Measurements from ENCODE around the gene JPT2. TPM values are rescaled to one million over a fixed set of nuclear protein-coding genes. Genes with fewer than 3 reads are reported as not detected.

Gene JPT2
- total and polyA plus RNA-seq, 2 donors (not counting 1 experiment from before 2014, with no cell fraction given), result 15.5 to 41.2 TPM

DNA sequence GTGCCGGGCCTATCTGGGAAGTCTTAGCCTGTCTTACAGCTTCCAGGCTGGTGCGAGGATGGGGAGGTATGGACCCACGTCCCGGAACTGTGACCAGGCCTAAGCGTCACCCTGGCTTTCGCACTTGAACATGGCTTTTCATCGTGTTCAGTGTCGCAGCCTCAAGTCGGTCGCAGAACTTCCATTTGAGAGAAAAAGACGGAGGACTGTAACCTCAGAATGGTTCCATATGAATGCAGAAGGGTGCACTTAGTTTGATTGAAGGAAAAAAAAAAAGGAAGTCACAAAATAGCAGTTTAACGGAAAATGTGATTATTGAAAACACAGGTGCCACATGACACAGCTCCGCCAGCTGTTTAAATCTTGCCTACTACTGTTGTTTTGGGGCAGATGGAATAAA lies 30.2 kb upstream of the JPT2 start:
- TF ChIP-seq, protein P1, sequence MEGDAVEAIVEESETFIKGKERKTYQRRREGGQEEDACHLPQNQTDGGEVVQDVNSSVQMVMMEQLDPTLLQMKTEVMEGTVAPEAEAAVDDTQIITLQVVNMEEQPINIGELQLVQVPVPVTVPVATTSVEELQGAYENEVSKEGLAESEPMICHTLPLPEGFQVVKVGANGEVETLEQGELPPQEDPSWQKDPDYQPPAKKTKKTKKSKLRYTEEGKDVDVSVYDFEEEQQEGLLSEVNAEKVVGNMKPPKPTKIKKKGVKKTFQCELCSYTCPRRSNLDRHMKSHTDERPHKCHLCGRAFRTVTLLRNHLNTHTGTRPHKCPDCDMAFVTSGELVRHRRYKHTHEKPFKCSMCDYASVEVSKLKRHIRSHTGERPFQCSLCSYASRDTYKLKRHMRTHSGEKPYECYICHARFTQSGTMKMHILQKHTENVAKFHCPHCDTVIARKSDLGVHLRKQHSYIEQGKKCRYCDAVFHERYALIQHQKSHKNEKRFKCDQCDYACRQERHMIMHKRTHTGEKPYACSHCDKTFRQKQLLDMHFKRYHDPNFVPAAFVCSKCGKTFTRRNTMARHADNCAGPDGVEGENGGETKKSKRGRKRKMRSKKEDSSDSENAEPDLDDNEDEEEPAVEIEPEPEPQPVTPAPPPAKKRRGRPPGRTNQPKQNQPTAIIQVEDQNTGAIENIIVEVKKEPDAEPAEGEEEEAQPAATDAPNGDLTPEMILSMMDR (conservative IDR thresholded peaks at IDR 0.05 in 1 of 2, IDR thresholded peaks at IDR 0.05 in 1 of 2; ENCODE audit: low read depth in 1 of 2, low read length in 2 of 2), result no peak
- TF ChIP-seq EZH2 (IDR thresholded peaks at IDR 0.05; ENCODE audit: low read length, missing control alignments), result no peak
- Histone ChIP-seq H3K9me3 (ENCODE audit: control insufficient read depth, insufficient read depth, low read depth, low read length) (no peaks in the 10 kb centered on the region), H3K4me1 (ENCODE audit: control insufficient read depth, extremely low read depth, insufficient read depth, low read length) (peaks cover 3% of the 10 kb centered on the region), H3K4me3 (replicated peaks in 1 of 4; ENCODE audit: control extremely low read depth in 1 of 4, insufficient read depth in 1 of 4, low read depth in 3 of 4, low read length in 4 of 4) (no peak overlapping the region), H4K20me1 (ENCODE audit: control insufficient read depth, extremely low read depth, insufficient read depth, low read length) (no peaks in the 10 kb centered on the region), H3K27me3 (ENCODE audit: control insufficient read depth, insufficient read depth, low read length) (no peaks in the 10 kb centered on the region), H3K36me3 (ENCODE audit: control insufficient read depth, insufficient read depth, low read length) (peaks cover 15% of the 10 kb centered on the region), H3K9ac (ENCODE audit: insufficient read depth, low read length) (no peak overlapping the region), H2AFZ (ENCODE audit: low read length) (no peak overlapping the region), H3K4me2 (ENCODE audit: extremely low read depth, insufficient read depth, low read length) (no peak overlapping the region), H3K79me2 (ENCODE audit: control insufficient read depth, insufficient read depth, low read length) (peaks cover 2% of the 10 kb centered on the region), H3K27ac (ENCODE audit: insufficient read depth, low read length) (no peak overlapping the region)
- no peak for DNase-seq (ENCODE audit: low read depth in 2 of 2)

DNA sequence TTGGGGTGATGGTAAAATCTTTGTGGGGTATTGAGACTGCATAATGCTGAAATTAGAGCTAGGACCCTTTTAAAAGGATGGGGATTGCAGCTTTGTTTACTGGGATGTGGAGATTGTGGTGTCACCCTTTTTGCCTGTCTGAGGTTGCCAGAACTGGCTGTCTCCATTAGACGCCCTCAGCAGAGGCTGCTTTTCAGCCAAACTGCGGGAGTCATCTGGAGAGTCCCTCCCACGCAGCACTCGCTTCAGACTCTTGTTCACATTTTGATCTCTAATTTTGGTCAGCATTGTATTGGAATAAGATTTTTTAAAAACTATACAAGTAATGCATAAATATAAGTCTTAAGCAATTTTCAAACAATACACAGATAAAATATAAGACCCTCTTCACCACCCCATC lies 27.9 kb upstream of the JPT2 start:
- Histone ChIP-seq H3K9ac (ENCODE audit: insufficient read depth, low read length) (no peak overlapping the region), H4K20me1 (ENCODE audit: control insufficient read depth, extremely low read depth, insufficient read depth, low read length) (no peaks in the 10 kb centered on the region), H3K79me2 (ENCODE audit: control insufficient read depth, insufficient read depth, low read length) (peaks cover 2% of the 10 kb centered on the region), H3K4me1 (ENCODE audit: control insufficient read depth, extremely low read depth, insufficient read depth, low read length) (peaks cover 3% of the 10 kb centered on the region), H3K36me3 (ENCODE audit: control insufficient read depth, insufficient read depth, low read length) (peaks cover 15% of the 10 kb centered on the region), H3K4me2 (ENCODE audit: extremely low read depth, insufficient read depth, low read length) (no peak overlapping the region), H3K9me3 (ENCODE audit: control insufficient read depth, insufficient read depth, low read depth, low read length) (no peaks in the 10 kb centered on the region), H2AFZ (ENCODE audit: low read length) (no peak overlapping the region), H3K27me3 (ENCODE audit: control insufficient read depth, insufficient read depth, low read length) (no peaks in the 10 kb centered on the region), H3K4me3 (replicated peaks in 1 of 4; ENCODE audit: control extremely low read depth in 1 of 4, insufficient read depth in 1 of 4, low read depth in 3 of 4, low read length in 4 of 4) (no peak overlapping the region), H3K27ac (ENCODE audit: insufficient read depth, low read length) (no peak overlapping the region)
- DNase-seq (ENCODE audit: low read depth in 2 of 2), result no peak
- TF ChIP-seq, protein P1 (conservative IDR thresholded peaks at IDR 0.05 in 1 of 2, IDR thresholded peaks at IDR 0.05 in 1 of 2; ENCODE audit: low read depth in 1 of 2, low read length in 2 of 2), result no peak
- TF ChIP-seq EZH2 (IDR thresholded peaks at IDR 0.05; ENCODE audit: low read length, missing control alignments), result no peak

DNA sequence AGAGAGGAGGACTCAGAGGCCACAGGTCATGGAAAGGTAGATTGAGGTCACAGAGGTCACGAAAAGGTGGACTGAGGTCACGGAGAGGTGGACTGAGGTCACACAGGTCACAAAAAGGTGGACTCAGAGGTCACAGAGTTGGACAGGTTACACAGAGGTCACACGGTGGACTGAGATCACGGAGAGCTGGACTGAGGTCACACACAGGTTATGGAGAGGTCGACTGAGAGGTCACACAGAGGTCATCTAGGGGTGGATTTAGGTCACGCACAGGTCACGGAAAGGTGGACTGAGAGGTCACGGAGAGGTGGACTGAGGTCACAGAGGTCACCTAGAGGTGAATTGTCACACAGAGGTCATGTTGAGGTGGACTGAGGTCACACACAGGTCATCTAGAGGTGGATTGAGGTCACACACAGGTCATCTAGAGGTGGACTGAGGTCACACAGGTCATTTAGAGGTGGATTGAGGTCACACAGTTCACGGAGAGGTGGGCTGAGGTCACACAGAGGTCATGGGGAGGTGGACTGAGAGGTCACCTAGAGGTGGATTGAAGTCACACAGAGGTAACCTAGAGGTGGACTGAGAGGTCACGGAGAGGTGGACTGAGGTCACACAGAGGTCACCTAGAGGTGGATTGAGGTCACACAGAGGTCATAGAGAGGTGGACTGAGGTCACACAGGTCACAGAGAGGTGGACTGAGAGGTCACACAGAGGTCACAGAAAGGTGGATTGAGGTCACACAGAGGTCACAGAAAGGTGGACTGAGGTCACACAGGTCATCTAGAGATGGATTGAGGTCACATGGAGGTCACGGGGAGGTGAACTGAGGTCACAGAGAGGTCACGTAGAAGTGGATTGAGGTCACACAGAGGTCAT lies 26.7 kb upstream of the JPT2 start:
- TF ChIP-seq EZH2 (IDR thresholded peaks at IDR 0.05; ENCODE audit: low read length, missing control alignments), result no peak
- TF ChIP-seq, protein P1 (conservative IDR thresholded peaks at IDR 0.05 in 1 of 2, IDR thresholded peaks at IDR 0.05 in 1 of 2; ENCODE audit: low read depth in 1 of 2, low read length in 2 of 2), result no peak
- peak in 1 of 2 donors; percentile 19 for DNase-seq (ENCODE audit: low read depth in 2 of 2)
- H3K9me3 ChIP-seq (ENCODE audit: control insufficient read depth, insufficient read depth, low read depth, low read length), result no peaks in the 10 kb centered on the region
- H3K79me2 ChIP-seq (ENCODE audit: control insufficient read depth, insufficient read depth, low read length), result peaks cover 2% of the 10 kb centered on the region
- no peaks in the 10 kb centered on the region for H3K4me1 ChIP-seq (ENCODE audit: control insufficient read depth, extremely low read depth, insufficient read depth, low read length)
- H3K27me3 ChIP-seq (ENCODE audit: control insufficient read depth, insufficient read depth, low read length), result no peaks in the 10 kb centered on the region
- no peak overlapping the region for H3K9ac ChIP-seq (ENCODE audit: insufficient read depth, low read length)
- H3K4me2 ChIP-seq (ENCODE audit: extremely low read depth, insufficient read depth, low read length), result no peak overlapping the region
- H4K20me1 ChIP-seq (ENCODE audit: control insufficient read depth, extremely low read depth, insufficient read depth, low read length), result no peaks in the 10 kb centered on the region
- peaks cover 18% of the 10 kb centered on the region for H3K36me3 ChIP-seq (ENCODE audit: control insufficient read depth, insufficient read depth, low read length)
- H3K4me3 ChIP-seq (replicated peaks in 1 of 4; ENCODE audit: control extremely low read depth in 1 of 4, insufficient read depth in 1 of 4, low read depth in 3 of 4, low read length in 4 of 4), result no peak overlapping the region
- H3K27ac ChIP-seq (ENCODE audit: insufficient read depth, low read length), result no peak overlapping the region
- no peak overlapping the region for H2AFZ ChIP-seq (ENCODE audit: low read length)
